Motor neuron (in vitro differentiated cells): ENCODE results near the gene SMAD1. TPM values are rescaled to one million over a fixed set of nuclear protein-coding genes. Genes with fewer than 3 reads are reported as not detected.
"Not testable (repeated sequence)": the region's sequence is repeated elsewhere in the genome, so short reads cannot be mapped to it uniquely, and the experiment has no call there.

Source experiments
- ATAC-seq, 8 experiments: fragments of 200-7000 bp; cut with Tn5 transposase; replicated peaks in 6 of 8; 2 replicates each; pipeline ENCODE4 v1.8.0; 2021; ENCODE audit warnings: mild to moderate bottlenecking in 8 of 8, moderate library complexity in 8 of 8
- H3K27ac ChIP-seq, 2 donors: fragments of 250-450 bp; sonication (Bioruptor Pico); 2 replicates each; pipeline ENCODE4 v1.9.0; 2021; ENCODE audit warnings: antibody characterized with exemption in 2 of 2, mild to moderate bottlenecking in 2 of 2, moderate library complexity in 1 of 2
- H3K4me1 ChIP-seq, 2 donors: fragments of 250-450 bp; sonication (Bioruptor Pico); replicated peaks in 1 of 2; 2 replicates each; pipeline ENCODE4 v1.6.1; 2021; ENCODE audit warnings: antibody characterized with exemption in 2 of 2, mild to moderate bottlenecking in 2 of 2, moderate library complexity in 1 of 2
- H3K4me3 ChIP-seq, 5 donors: fragments of 250-450 bp; sonication (Bioruptor Pico); 2 replicates each; pipeline ENCODE4 v1.9.0; 2021; ENCODE audit warnings: antibody characterized with exemption in 5 of 5, mild to moderate bottlenecking in 5 of 5, moderate library complexity in 4 of 5
- WGBS, 10 experiments: fragments of 450-650 bp; shearing (Covaris generic); methylation state at CpG; one replicate each; pipeline ENCODE4 v1.0.0; 2022; 5-methylcytosine and 5-hydroxymethylcytosine counted together
- in situ Hi-C, 9 experiments: fragments of 400-800 bp; cut with MboI; loops; one replicate each; pipeline ENCODE4 v1.15.0; 2021; ENCODE audit warnings: low sequenced_read_pairs in 9 of 9, low pct_unique_long_range_greater_than_20kb in 2 of 9; ENCODE audit not compliant: unreplicated experiment in 9 of 9
- total RNA-seq, 8 experiments: library from RNA; unstranded; fragments of 300-600 nt; gene quantifications; 2 replicates each; pipeline versions ENCODE4 v1.2.3 to v1.2.4, GENCODE V29; 2022

Gene SMAD1
- total RNA-seq, 8 experiments from 2014 or later = 10.2 to 95.2 (median 27.8) TPM

DNA sequence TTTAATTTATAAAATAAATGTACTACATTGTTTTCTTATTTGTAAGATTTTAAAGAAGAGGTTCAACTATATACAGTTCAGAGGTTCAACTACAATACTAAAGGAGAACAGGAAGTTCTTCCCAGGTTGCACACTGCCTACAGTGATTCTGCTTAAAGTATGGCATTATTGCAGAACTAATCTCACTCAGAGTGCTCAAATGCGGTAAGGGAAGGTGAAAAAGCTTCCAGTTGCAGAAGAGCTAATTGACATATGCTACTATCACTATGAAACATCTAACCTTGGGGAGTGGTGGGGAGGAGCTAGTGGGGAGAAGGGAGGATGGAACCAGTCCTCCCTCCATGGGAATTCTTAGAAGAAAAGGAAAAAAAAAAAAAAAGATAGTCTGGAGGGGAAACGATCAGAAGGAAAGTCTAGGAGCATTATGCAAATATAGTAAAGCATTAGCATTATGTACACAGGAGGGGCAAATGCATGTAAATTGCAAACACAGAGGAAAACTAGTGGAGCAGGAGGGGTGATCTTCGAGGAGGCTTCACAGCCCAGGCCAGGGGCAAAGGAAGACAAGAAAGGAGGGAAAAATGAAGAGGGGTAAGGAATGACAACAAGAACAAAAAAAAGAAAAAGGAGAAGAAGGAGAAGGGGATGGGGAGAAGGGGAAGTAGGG is 105.6 kb downstream of the SMAD1 start:
- ATAC-seq = peak in 5 of 8 experiments; percentile 32 to 96 (median 92)
- Histone ChIP-seq H3K27ac (no peak overlapping the region), H3K4me1 (no peaks in the 10 kb centered on the region), H3K4me3 (no peak overlapping the region)
- 0 to 65% (median 38%) methylated on average over 1 to 3 of the region's 3 CpGs; no CpG with 5 or more reads in 1 of the 10 experiments for WGBS, 10 experiments
- in situ Hi-C loops = no loop called here

DNA sequence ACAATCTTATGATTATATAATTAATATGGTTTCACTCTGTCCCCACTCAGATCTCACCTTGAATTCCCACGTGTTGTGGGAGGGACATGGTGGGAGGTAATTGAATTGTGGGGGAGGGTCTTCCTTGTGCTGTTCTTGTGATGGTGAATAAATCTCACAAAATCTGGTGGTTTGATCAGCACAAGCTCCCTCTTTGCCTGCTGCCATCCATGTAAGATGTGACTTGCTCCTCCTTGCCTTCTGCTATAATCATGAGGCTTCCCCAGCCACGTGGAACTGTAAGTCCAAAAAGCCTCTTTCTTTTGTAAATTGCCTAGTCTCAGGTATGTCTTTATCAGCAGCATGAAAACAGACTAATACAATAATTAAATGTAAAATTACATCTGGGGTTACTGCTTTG is 107.7 kb downstream of the SMAD1 start:
- 19 to 100% (median 56%) methylated on average over 1 to 2 of the region's 2 CpGs; no CpG with 5 or more reads in 4 of the 10 experiments for WGBS, 10 experiments
- ATAC-seq, H3K4me1 ChIP-seq, H3K4me3 ChIP-seq, H3K27ac ChIP-seq, in situ Hi-C loops: not testable (repeated sequence)

DNA sequence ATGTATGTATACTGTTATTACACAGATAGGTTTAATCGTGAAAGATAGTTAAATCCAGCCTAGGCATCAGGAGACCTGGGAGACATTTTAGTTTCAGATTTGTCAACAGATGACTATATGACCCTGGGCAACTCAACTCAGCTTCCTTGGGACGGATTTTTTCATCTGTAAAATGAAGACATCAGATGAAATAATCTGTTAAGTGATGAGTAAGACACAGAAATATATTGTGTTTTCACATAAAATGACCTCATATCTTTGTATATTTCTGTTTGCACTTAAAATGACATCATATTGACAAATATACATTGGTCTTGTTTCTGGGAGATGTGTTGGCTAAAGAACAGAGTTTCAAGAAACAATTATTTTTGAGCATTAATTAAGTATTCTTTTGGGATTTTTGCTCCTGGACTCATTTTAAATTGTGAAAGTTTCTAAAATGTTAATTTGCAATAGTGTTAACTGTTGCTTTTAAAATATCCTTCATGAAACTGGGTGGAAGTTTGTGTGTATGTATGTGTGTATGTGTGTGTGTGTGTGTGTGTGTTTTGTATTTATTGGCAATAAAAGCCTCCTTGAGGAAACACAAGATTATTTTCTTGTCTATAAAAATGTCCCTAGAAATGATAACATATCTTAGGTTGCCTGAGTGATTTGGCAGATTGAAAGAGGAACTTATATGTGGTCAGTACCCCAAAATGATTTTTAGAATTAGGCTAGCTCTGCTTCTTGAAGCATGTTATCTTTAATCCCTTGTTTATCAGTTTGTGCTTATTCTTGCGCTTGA is 108.5 kb downstream of the SMAD1 start:
- peak in 2 of 8 experiments; percentile 74 to 89 for ATAC-seq
- in situ Hi-C loops = no loop called here
- WGBS, 10 experiments = 37 to 95% (median 81%) methylated on average over 2 to 3 of the region's 3 CpGs; no CpG with 5 or more reads in 1 of the 10 experiments

DNA sequence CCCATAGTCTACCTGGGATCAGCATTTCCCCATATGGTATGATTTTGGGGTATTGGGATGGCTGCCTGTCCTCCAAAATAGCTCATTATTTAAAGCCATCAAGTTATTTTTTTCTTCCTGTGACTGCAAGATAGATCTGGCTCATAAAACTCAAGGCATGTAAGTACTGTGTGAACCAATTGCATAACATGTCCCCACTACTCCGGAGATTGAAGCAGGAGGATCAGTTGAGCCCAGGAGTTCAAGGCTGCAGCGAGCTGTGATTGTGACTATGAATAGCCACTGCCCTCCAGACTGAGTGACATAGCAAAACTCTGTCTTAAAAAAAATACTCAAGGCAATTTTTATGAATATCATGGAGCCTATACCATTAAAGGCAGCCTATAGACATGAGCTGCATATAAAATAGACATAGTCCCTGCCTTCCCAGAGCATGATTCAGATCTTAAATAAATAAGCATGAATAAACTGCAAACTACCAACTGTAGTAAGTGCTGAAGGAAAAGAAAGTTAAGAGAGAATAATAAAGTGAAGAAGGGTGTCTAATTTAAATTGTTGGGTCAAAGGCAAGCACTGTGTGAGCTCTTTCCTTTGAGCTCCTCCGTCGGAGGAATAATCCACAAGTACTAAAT is 120.6 kb downstream of the SMAD1 start:
- 80 to 100% (median 84%) methylated on average over 1 to 4 of the region's 4 CpGs; no CpG with 5 or more reads in 2 of the 10 experiments for WGBS, 10 experiments
- no peak overlapping the region for H3K4me3 ChIP-seq
- in situ Hi-C loops = loop anchor here in 7 of 9 experiments (10.0 to 25.0 kb wide), 2 partner anchors 365 to 367 kb away; no protein-coding TSS in a partner anchor
- no peaks in the 10 kb centered on the region for H3K4me1 ChIP-seq
- ATAC-seq = peak in 1 of 8 experiments; percentile 30
- no peak overlapping the region for H3K27ac ChIP-seq

More for the DNA sequence above, 108.5 kb downstream of the SMAD1 start:
- no peaks in the 10 kb centered on the region for H3K4me1 ChIP-seq
- H3K4me3 ChIP-seq = no peak overlapping the region
- H3K27ac ChIP-seq = no peak overlapping the region

DNA sequence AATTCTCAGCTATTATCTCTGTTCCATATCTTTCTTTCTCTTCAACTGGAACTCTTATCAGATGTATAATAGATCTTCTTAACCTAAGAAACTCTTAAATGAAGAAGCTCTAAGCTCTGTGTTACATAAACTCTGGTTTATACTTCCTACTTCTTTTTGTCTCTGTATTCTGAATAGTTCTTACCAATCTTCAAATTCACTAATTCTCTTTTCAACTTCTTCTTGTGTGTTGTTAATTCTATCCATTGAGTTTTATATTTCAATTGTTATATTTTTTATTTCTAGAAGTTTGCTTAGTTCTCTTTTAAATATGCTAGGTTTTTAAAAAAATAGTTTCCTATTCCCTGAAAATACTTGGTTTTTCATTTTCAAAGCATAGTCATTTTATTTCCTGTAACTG is 124.3 kb downstream of the SMAD1 start:
- ATAC-seq = no peak
- in situ Hi-C loops = loop anchor here in 7 of 9 experiments (10.0 to 25.0 kb wide), 2 partner anchors 369 to 371 kb away; no protein-coding TSS in a partner anchor
- H3K4me1 ChIP-seq = no peaks in the 10 kb centered on the region
- no peak overlapping the region for H3K4me3 ChIP-seq
- no peak overlapping the region for H3K27ac ChIP-seq

Other genes with a start within 250 kb of the SMAD1 start
- gene MMAA, start 137.5 kb downstream of the SMAD1 start, total RNA-seq = 10 to 100 TPM in 2 of 8 experiments, 1 to 10 TPM in 6; 2.3 to 15.2 (median 5.8) TPM
- not detected for gene C4orf51, start 198.3 kb downstream of the SMAD1 start, total RNA-seq